MM.1S (cell line): ENCODE measurements around the gene UPP1.

Experiments used
- DNase-seq: peaks from one replicate; pipeline ENCODE4 v3.0.0-alpha.2; 2015
- H2AFZ ChIP-seq: fragments of 300-600 bp; sonication (generic); 2 replicates; pipeline ENCODE4 v1.6.0; 2016; ENCODE audit warnings: antibody characterized with exemption, low read length
- H3F3A ChIP-seq: fragments of 300-600 bp; sonication (generic); 2 replicates; pipeline ENCODE4 v1.6.1; 2016; ENCODE audit warnings: mild to moderate bottlenecking, antibody characterized with exemption, low read length, moderate library complexity, mixed read lengths; ENCODE audit not compliant: insufficient read depth
- H3K27ac ChIP-seq: fragments of 300-600 bp; sonication (generic); 2 replicates; pipeline ENCODE4 v1.5.1; 2016; ENCODE audit warnings: mild to moderate bottlenecking, low read length
- H3K27me3 ChIP-seq: fragments of 300-600 bp; sonication (generic); replicated peaks from 2 replicates; pipeline ENCODE4 v1.6.0; 2016; ENCODE audit warnings: low read length; ENCODE audit not compliant: insufficient read depth
- H3K36me3 ChIP-seq: fragments of 300-600 bp; sonication (generic); replicated peaks from 2 replicates; pipeline ENCODE4 v1.6.1; 2016; ENCODE audit warnings: mild to moderate bottlenecking, low read length, mixed read lengths; ENCODE audit not compliant: insufficient read depth
- H3K4me1 ChIP-seq: fragments of 300-600 bp; sonication (generic); 2 replicates; pipeline ENCODE4 v1.6.1; 2016; ENCODE audit warnings: low read length, mixed read lengths
- H3K4me2 ChIP-seq: fragments of 300-600 bp; sonication (generic); 2 replicates; pipeline ENCODE4 v1.6.0; 2016; ENCODE audit warnings: low read depth, low read length
- H3K4me3 ChIP-seq: fragments of 300-600 bp; sonication (generic); 2 replicates; pipeline ENCODE4 v1.5.1; 2016; ENCODE audit warnings: low read length, mixed read lengths
- H3K79me2 ChIP-seq: fragments of 300-600 bp; sonication (generic); 2 replicates; pipeline ENCODE4 v1.6.1; 2016; ENCODE audit warnings: mixed run types, low read length, mixed read lengths
- H3K9ac ChIP-seq: fragments of 300-600 bp; sonication (generic); 2 replicates; pipeline ENCODE4 v1.6.1; 2016; ENCODE audit warnings: low read length, mixed read lengths
- H3K9me2 ChIP-seq: fragments of 300-600 bp; sonication (generic); replicated peaks from 2 replicates; pipeline ENCODE4 v1.6.1; 2016; ENCODE audit warnings: mild to moderate bottlenecking, low read length, mixed read lengths; ENCODE audit not compliant: insufficient read depth
- H3K9me3 ChIP-seq: fragments of 300-600 bp; sonication (generic); replicated peaks from 2 replicates; pipeline ENCODE4 v1.6.1; 2016; ENCODE audit warnings: mild to moderate bottlenecking, low read length, mixed read lengths; ENCODE audit not compliant: insufficient read depth
- H4K20me1 ChIP-seq: fragments of 300-600 bp; sonication (generic); 2 replicates; pipeline ENCODE4 v1.6.1; 2016; ENCODE audit warnings: mild to moderate bottlenecking, low read length, moderate library complexity, mixed read lengths; ENCODE audit not compliant: insufficient read depth
- EZH2 ChIP-seq: fragments of 300-600 bp; sonication (generic); optimal IDR thresholded peaks from 2 replicates; pipeline ENCODE3; 2017; ENCODE audit warnings: low read depth, mild to moderate bottlenecking, antibody characterized with exemption, low read length, mixed read lengths
- EZH2phosphoT487 ChIP-seq: fragments of 300-600 bp; sonication (generic); IDR thresholded peaks from 2 replicates; pipeline ENCODE4 v1.6.1; 2018; ENCODE audit warnings: antibody characterized with exemption, low read length
- TF ChIP-seq, protein P1 (sequence below): fragments of 300-600 bp; sonication (generic); IDR thresholded peaks from 2 replicates; pipeline ENCODE4 v1.5.1; 2016; ENCODE audit warnings: antibody characterized with exemption, low read length, mixed read lengths

The UPP1 gene

DNA sequence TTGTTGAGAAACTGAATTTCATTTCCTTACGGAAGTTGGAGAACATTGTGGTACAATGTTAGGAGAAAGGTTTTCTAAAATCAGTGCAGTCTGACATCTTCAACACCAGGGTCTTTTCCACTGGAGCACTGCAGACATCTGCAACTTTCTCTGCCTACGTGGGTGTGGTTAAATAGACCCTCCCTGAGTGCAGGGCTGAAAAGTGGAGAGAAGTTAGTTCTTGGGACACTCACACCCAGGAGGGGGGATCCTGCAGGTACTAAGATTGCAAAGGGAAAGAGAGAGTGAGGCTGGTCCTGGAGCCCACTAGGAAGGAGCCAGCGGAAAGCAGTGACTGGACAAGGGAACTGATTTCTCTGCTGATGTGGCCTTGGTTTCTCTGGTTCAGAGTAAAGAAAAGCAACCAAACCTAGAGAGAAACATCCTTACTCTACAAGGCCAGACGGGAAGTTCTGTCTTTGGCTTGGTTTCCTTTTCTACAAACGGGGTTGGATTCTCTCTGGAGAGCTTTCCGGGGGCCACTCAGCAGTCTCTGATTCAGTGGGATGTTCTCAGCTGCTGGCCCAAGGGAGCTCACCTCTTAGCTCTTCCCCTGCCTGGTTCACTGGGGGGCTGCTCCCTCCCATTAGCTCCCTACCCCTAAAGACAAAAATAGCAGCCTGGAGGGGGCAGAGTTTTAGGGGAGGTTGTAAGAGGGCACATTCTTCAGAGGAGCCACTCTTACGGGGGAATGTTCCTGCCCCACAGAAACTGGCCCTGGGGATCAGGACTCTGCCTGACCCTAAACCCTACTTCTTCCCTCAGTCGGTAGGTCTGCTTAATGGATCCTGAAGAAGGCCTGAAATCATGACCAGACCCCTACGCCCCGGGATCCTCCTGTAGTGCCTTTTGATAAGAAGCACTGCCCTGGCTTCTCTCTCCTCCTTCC lies 2.7 kb downstream of the UPP1 start:
- no peaks in the 10 kb centered on the region for H3K36me3 ChIP-seq
- no peak overlapping the region for H3K4me2 ChIP-seq
- H3K9me3 ChIP-seq = no peaks in the 10 kb centered on the region
- peaks cover 20% of the 10 kb centered on the region for H3K4me1 ChIP-seq
- H4K20me1 ChIP-seq = no peaks in the 10 kb centered on the region
- DNase-seq = no peak
- no peaks in the 10 kb centered on the region for H3K27me3 ChIP-seq
- H3K79me2 ChIP-seq = peaks cover 10% of the 10 kb centered on the region
- no peak overlapping the region for H3K9ac ChIP-seq
- peaks cover 28% of the 10 kb centered on the region for H3F3A ChIP-seq
- no peaks in the 10 kb centered on the region for H3K9me2 ChIP-seq
- H3K4me3 ChIP-seq = no peak overlapping the region
- no peak overlapping the region for H2AFZ ChIP-seq
- no peak overlapping the region for H3K27ac ChIP-seq
- TF ChIP-seq, protein P1, sequence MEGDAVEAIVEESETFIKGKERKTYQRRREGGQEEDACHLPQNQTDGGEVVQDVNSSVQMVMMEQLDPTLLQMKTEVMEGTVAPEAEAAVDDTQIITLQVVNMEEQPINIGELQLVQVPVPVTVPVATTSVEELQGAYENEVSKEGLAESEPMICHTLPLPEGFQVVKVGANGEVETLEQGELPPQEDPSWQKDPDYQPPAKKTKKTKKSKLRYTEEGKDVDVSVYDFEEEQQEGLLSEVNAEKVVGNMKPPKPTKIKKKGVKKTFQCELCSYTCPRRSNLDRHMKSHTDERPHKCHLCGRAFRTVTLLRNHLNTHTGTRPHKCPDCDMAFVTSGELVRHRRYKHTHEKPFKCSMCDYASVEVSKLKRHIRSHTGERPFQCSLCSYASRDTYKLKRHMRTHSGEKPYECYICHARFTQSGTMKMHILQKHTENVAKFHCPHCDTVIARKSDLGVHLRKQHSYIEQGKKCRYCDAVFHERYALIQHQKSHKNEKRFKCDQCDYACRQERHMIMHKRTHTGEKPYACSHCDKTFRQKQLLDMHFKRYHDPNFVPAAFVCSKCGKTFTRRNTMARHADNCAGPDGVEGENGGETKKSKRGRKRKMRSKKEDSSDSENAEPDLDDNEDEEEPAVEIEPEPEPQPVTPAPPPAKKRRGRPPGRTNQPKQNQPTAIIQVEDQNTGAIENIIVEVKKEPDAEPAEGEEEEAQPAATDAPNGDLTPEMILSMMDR = no peak
- TF ChIP-seq EZH2phosphoT487 (no peak), EZH2 (no peak)

DNA sequence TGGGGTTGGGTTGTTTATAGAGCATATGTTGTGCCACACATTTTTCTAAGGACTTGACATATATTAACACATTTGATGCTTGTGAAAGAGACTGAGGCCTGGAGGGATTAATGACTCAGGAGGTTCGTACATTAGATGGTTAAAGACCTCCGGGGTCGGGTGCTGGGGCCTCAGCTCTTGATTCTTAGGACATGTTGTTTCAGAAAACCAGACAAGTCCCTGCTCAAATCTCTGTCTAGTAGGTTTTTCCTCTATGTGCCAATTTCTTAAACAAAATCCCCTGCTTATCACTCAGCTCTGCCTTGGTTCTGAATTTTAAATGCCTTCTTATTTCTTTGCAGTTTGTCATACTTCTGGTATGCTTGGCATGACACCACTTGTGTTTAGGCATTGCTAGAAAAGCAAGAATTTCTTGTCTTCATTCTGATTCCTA lies 5.8 kb downstream of the UPP1 start:
- no peaks in the 10 kb centered on the region for H4K20me1 ChIP-seq
- H3K27me3 ChIP-seq = no peaks in the 10 kb centered on the region
- H3K4me2 ChIP-seq = no peak overlapping the region
- no peak overlapping the region for H3K4me3 ChIP-seq
- no peaks in the 10 kb centered on the region for H3K9me3 ChIP-seq
- peaks cover 10% of the 10 kb centered on the region for H3K4me1 ChIP-seq
- H3K9me2 ChIP-seq = no peaks in the 10 kb centered on the region
- no peak overlapping the region for H3K9ac ChIP-seq
- H2AFZ ChIP-seq = no peak overlapping the region
- peaks cover 8% of the 10 kb centered on the region for H3K79me2 ChIP-seq
- no peak for DNase-seq
- no peaks in the 10 kb centered on the region; the same call in 1 of the 2 replicates for H3F3A ChIP-seq
- TF ChIP-seq EZH2phosphoT487 (no peak), EZH2 (no peak)
- H3K36me3 ChIP-seq = no peaks in the 10 kb centered on the region
- H3K27ac ChIP-seq = no peak overlapping the region

- H3K4me1 ChIP-seq = no peaks in the 10 kb centered on the region
- no peak for DNase-seq
- no peaks in the 10 kb centered on the region for H3K36me3 ChIP-seq
- H4K20me1 ChIP-seq = no peaks in the 10 kb centered on the region
- no peak overlapping the region for H2AFZ ChIP-seq
- no peaks in the 10 kb centered on the region for H3K9me2 ChIP-seq
- no peak overlapping the region for H3K4me3 ChIP-seq
- no peaks in the 10 kb centered on the region for H3K79me2 ChIP-seq
- no peaks in the 10 kb centered on the region for H3F3A ChIP-seq
- H3K4me2 ChIP-seq = no peak overlapping the region
- H3K27ac ChIP-seq = no peak overlapping the region
- H3K27me3 ChIP-seq = no peaks in the 10 kb centered on the region
- no peak overlapping the region for H3K9ac ChIP-seq
- H3K9me3 ChIP-seq = no peaks in the 10 kb centered on the region
- TF ChIP-seq, protein P1 = no peak
- TF ChIP-seq EZH2 (no peak), EZH2phosphoT487 (no peak)
Observed at GRCh38 chr7:48096273-48096672, 7.2 kb downstream of the UPP1 start.
